Type B pancreatic cell (in vitro differentiated cells): ENCODE results near the gene MDM2. TPM values are rescaled to one million over a fixed set of nuclear protein-coding genes. Genes with fewer than 3 reads are reported as not detected.

Experiments used
- DNase-seq: peaks from one replicate; pipeline ENCODE4 v3.0.0; 2021; ENCODE audit warnings: mixed read lengths; ENCODE audit not compliant: unreplicated experiment; ENCODE audit errors: extremely low spot score
- H3K27ac Mint-ChIP-seq: 2 replicates; pipeline ENCODE4 v1.8.0; 2021; ENCODE audit warnings: mild to moderate bottlenecking, mixed read lengths
- H3K27me3 Mint-ChIP-seq: 2 replicates; pipeline ENCODE4 v1.8.0; 2021; ENCODE audit warnings: mixed read lengths
- H3K36me3 Mint-ChIP-seq: 2 replicates; pipeline ENCODE4 v1.8.0; 2021; ENCODE audit warnings: mixed read lengths
- H3K4me1 Mint-ChIP-seq: one replicate; pipeline ENCODE4 v1.8.0; 2021; ENCODE audit warnings: mixed read lengths; ENCODE audit not compliant: unreplicated experiment
- H3K4me3 Mint-ChIP-seq: 2 replicates; pipeline ENCODE4 v1.8.0; 2021; ENCODE audit warnings: mild to moderate bottlenecking, mixed read lengths
- H3K9me3 Mint-ChIP-seq: 2 replicates; pipeline ENCODE4 v1.8.0; 2021; ENCODE audit warnings: mixed read lengths
- total RNA-seq: library from RNA; stranded (reverse); gene quantifications from 2 replicates; pipeline ENCODE4 v1.2.1, GENCODE V29; 2021; ENCODE audit warnings: low replicate concordance
- TF ChIP-seq, protein P1 (sequence below): fragments of 200-600 bp; sonication (generic); conservative IDR thresholded peaks from 2 replicates; pipeline ENCODE4 v1.5.0; 2021; ENCODE audit warnings: antibody characterized with exemption, mild to moderate bottlenecking

Gene MDM2
- total RNA-seq, 1 donor from 2014 or later, result 162 TPM

DNA sequence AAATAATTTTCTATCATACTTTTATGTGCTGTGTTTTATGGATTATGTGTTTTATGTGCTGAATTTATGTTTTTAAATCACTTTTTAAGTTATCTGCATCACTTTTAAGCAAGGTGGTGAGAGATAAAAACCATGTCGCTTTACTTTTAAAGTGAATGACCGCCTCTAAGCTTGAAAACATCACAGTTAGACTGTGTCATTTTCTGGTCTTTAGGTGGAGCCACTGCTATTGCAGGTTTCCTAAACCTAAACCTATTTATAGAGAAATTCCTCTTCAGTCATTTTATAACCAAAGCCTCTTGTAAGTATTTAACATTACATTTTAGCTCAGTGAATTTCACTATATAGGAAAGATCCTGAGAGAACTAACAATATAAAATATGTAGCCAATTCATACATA lies 21.0 kb upstream of the MDM2 start:
- Mint-ChIP-seq H3K36me3 (no peaks in the 10 kb centered on the region), H3K4me1 (peaks cover 6% of the 10 kb centered on the region), H3K4me3 (no peak overlapping the region), H3K9me3 (no peaks in the 10 kb centered on the region), H3K27me3 (no peaks in the 10 kb centered on the region), H3K27ac (peak overlapping the region; percentile 83)
- DNase-seq, result no peak
- TF ChIP-seq, protein P1, sequence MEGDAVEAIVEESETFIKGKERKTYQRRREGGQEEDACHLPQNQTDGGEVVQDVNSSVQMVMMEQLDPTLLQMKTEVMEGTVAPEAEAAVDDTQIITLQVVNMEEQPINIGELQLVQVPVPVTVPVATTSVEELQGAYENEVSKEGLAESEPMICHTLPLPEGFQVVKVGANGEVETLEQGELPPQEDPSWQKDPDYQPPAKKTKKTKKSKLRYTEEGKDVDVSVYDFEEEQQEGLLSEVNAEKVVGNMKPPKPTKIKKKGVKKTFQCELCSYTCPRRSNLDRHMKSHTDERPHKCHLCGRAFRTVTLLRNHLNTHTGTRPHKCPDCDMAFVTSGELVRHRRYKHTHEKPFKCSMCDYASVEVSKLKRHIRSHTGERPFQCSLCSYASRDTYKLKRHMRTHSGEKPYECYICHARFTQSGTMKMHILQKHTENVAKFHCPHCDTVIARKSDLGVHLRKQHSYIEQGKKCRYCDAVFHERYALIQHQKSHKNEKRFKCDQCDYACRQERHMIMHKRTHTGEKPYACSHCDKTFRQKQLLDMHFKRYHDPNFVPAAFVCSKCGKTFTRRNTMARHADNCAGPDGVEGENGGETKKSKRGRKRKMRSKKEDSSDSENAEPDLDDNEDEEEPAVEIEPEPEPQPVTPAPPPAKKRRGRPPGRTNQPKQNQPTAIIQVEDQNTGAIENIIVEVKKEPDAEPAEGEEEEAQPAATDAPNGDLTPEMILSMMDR, result no peak

- Mint-ChIP-seq H3K9me3 (no peaks in the 10 kb centered on the region), H3K27me3 (no peaks in the 10 kb centered on the region), H3K36me3 (no peaks in the 10 kb centered on the region), H3K4me1 (peaks cover 6% of the 10 kb centered on the region), H3K27ac (no peak overlapping the region), H3K4me3 (no peak overlapping the region)
- TF ChIP-seq, protein P1, result no peak
- DNase-seq, result no peak
These were observed 19.3 kb upstream of the MDM2 start for GRCh38 chr12:68788554-68789143.

GRCh38 chr12:68789144-68789878 lies 18.7 kb upstream of the MDM2 start:
- DNase-seq, result no peak
- Mint-ChIP-seq H3K9me3 (no peaks in the 10 kb centered on the region), H3K27me3 (no peaks in the 10 kb centered on the region), H3K27ac (no peak overlapping the region), H3K4me1 (peaks cover 6% of the 10 kb centered on the region), H3K4me3 (no peak overlapping the region), H3K36me3 (no peaks in the 10 kb centered on the region)
- TF ChIP-seq, protein P1, result no peak

DNA sequence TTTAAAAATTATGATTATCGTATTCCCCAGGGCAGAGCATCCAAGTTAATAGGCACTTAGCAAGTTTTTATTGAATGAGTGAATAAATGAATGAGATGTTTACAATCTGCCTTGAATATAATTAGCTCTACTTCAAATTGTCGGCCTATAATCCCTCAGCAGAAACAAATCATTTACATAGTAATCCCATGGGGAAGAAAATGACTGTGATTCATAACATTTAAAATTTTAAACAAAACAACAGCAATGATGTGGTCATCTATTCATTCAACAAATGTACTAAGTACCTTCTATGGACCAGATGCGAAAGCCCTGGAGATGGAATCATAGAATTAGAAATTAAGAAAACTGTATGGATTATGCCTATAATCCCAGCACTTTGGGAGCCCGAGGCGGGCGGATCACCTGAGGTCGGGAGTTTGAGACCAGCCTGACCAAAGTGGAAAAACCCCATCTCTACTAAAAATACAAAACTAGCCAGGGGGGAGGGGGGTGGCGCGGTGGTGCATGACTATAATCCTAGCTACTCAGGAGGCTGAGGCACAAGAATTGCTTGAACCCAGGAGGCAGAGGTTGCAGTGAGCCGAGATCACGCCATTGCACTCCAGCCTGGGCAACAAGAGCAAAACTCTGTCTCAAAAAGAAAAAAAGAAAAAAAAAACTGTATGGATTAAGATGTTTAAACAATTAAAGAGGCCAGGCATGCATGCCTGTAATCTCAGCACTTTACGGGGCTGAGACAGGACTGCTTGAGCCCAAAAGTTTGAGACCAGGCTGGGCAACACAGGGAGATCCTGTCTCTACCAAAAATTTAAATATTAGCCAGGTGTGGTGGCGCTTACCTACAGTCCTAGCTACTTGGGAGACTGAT lies 17.7 kb upstream of the MDM2 start:
- no peak overlapping the region for H3K4me3 Mint-ChIP-seq
- H3K9me3 Mint-ChIP-seq, result no peaks in the 10 kb centered on the region
- no peak overlapping the region for H3K27ac Mint-ChIP-seq
- peaks cover 6% of the 10 kb centered on the region for H3K4me1 Mint-ChIP-seq
- no peaks in the 10 kb centered on the region for H3K27me3 Mint-ChIP-seq
- DNase-seq, result no peak
- H3K36me3 Mint-ChIP-seq, result no peaks in the 10 kb centered on the region
- TF ChIP-seq, protein P1, result no peak

- DNase-seq, result no peak
- TF ChIP-seq, protein P1, result no peak
- no peaks in the 10 kb centered on the region for H3K9me3 Mint-ChIP-seq
- no peaks in the 10 kb centered on the region for H3K36me3 Mint-ChIP-seq
- peaks cover 6% of the 10 kb centered on the region for H3K4me1 Mint-ChIP-seq
- no peak overlapping the region for H3K27ac Mint-ChIP-seq
- H3K4me3 Mint-ChIP-seq, result no peak overlapping the region
- H3K27me3 Mint-ChIP-seq, result no peaks in the 10 kb centered on the region
These were observed 17.1 kb upstream of the MDM2 start for GRCh38 chr12:68790952-68791234.
